PC-9 (cell line): Measurements from ENCODE around the gene GPR42. TPM values are rescaled to one million over a fixed set of nuclear protein-coding genes. Genes with fewer than 3 reads are reported as not detected.

Experiments used
- BruUV-seq: library from RNA; stranded (reverse); fragments of 400-500 nt; replicated peaks from 2 replicates; lab custom pipeline; 2021; lab: Mats Ljungman, UMichigan
- CTCF ChIA-PET: fragments of 300-600 bp; sonication (Branson Sonifier 250); formaldehyde crosslinking; loops from one replicate; lab custom pipeline; 2022; ENCODE audit warnings: antibody characterized with exemption; lab: Charles Lee
- POLR2A ChIA-PET: fragments of 300-600 bp; sonication (Branson Sonifier 250); formaldehyde crosslinking; loops from one replicate; lab custom pipeline; 2022; ENCODE audit warnings: antibody characterized with exemption; ENCODE audit not compliant: unreplicated experiment; lab: Charles Lee
- DNase-seq, 2 experiments: peaks; one replicate each; pipeline versions ENCODE4 v3.0.0 to v3.0.0-alpha.2; 2015 to 2022; ENCODE audit warnings: mixed read lengths in 1 of 2
- H2AFZ ChIP-seq: fragments of 200-600 bp; sonication (generic); 2 replicates; pipeline ENCODE4 v1.8.1; 2017; ENCODE audit warnings: antibody characterized with exemption
- H3F3A ChIP-seq: fragments of 200-600 bp; sonication (generic); 2 replicates; pipeline ENCODE4 v1.8.1; 2017; ENCODE audit warnings: antibody characterized with exemption, mild to moderate bottlenecking, low read depth; ENCODE audit not compliant: insufficient read depth
- H3K27ac ChIP-seq: fragments of 200-600 bp; sonication (generic); 2 replicates; pipeline ENCODE4 v1.6.1; 2016; ENCODE audit warnings: mixed run types
- H3K27me3 ChIP-seq: fragments of 200-600 bp; sonication (generic); 2 replicates; pipeline ENCODE4 v1.6.1; 2016; ENCODE audit warnings: low read depth, mixed run types; ENCODE audit not compliant: insufficient read depth
- H3K36me3 ChIP-seq: fragments of 200-600 bp; sonication (generic); 2 replicates; pipeline ENCODE4 v1.6.1; 2016; ENCODE audit warnings: low read depth, mixed run types
- H3K4me1 ChIP-seq: fragments of 200-600 bp; sonication (generic); replicated peaks from 2 replicates; pipeline ENCODE4 v1.6.1; 2016; ENCODE audit warnings: mixed run types; ENCODE audit not compliant: insufficient read depth
- H3K4me2 ChIP-seq: fragments of 200-600 bp; sonication (generic); 2 replicates; pipeline ENCODE4 v1.6.1; 2017; ENCODE audit warnings: mixed run types
- H3K4me3 ChIP-seq: fragments of 200-600 bp; sonication (generic); 2 replicates; pipeline ENCODE4 v1.6.1; 2016; ENCODE audit warnings: mixed run types
- H3K79me2 ChIP-seq: fragments of 200-600 bp; sonication (generic); 2 replicates; pipeline ENCODE4 v1.6.1; 2017; ENCODE audit warnings: low read depth, mixed run types
- H3K9me2 ChIP-seq: fragments of 200-600 bp; sonication (generic); 2 replicates; pipeline ENCODE4 v1.8.1; 2017; ENCODE audit warnings: mild to moderate bottlenecking; ENCODE audit not compliant: insufficient read depth
- H3K9me3 ChIP-seq: fragments of 200-600 bp; sonication (generic); 2 replicates; pipeline ENCODE4 v1.8.1; 2016; ENCODE audit warnings: low read depth; ENCODE audit not compliant: insufficient read depth
- H4K20me1 ChIP-seq: fragments of 200-600 bp; sonication (generic); 2 replicates; pipeline ENCODE4 v1.8.1; 2017; ENCODE audit not compliant: insufficient read depth
- EZH2 ChIP-seq: fragments of 200-600 bp; sonication (generic); IDR thresholded peaks from 2 replicates; pipeline ENCODE4 v1.8.0; 2017; ENCODE audit warnings: antibody characterized with exemption, low read depth
- intact Hi-C: fragments of 100-400 bp; cut with micrococcal nuclease; formaldehyde crosslinking; loops from one replicate; pipeline ENCODE4 v1.10.0; 2022; ENCODE audit not compliant: unreplicated experiment
- total RNA-seq: library from RNA; stranded (reverse); gene quantifications from 2 replicates; pipeline ENCODE4 v1.2.3, GENCODE V29; 2021
- TF ChIP-seq, protein P1 (sequence below): fragments of 200-600 bp; sonication (generic); conservative IDR thresholded peaks from 2 replicates; pipeline ENCODE4 v1.6.1; 2017; ENCODE audit warnings: mixed run types, antibody characterized with exemption, mild to moderate bottlenecking, moderate library complexity

The GPR42 gene
- total RNA-seq, 1 experiment from 2014 or later, result not detected

DNA sequence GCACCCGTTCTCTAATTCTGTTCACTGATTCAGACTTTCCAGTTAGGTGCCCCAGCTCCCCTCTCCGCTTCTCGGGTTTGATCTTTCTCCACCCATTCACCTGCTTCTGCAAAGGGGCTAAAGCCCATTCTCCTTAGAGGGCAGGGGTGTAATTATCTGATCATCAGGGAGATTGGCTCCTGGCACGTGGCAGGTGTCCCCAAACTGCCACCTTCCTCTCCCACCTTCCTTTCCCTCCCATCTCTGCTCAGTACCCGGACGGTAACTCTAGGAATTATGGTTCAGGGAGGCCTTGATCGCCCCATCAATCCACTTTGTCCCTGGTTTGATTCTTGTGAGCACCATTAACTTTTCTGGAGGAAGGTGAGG lies 23.0 kb upstream of the GPR42 start:
- 0 out of 2 replicates have a peak, but pooled peaks cover 4% of the 10 kb centered on the region for H3K36me3 ChIP-seq
- H3K4me2 ChIP-seq, result no peak overlapping the region
- H3K9me3 ChIP-seq, result no peaks in the 10 kb centered on the region
- no peaks in the 10 kb centered on the region for H4K20me1 ChIP-seq
- no TSS peak for BruUV-seq
- H3K27ac ChIP-seq, result no peak overlapping the region
- no peaks in the 10 kb centered on the region for H3K4me1 ChIP-seq
- DNase-seq, result no peak
- H2AFZ ChIP-seq, result no peak overlapping the region
- TF ChIP-seq, protein P1, sequence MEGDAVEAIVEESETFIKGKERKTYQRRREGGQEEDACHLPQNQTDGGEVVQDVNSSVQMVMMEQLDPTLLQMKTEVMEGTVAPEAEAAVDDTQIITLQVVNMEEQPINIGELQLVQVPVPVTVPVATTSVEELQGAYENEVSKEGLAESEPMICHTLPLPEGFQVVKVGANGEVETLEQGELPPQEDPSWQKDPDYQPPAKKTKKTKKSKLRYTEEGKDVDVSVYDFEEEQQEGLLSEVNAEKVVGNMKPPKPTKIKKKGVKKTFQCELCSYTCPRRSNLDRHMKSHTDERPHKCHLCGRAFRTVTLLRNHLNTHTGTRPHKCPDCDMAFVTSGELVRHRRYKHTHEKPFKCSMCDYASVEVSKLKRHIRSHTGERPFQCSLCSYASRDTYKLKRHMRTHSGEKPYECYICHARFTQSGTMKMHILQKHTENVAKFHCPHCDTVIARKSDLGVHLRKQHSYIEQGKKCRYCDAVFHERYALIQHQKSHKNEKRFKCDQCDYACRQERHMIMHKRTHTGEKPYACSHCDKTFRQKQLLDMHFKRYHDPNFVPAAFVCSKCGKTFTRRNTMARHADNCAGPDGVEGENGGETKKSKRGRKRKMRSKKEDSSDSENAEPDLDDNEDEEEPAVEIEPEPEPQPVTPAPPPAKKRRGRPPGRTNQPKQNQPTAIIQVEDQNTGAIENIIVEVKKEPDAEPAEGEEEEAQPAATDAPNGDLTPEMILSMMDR, result no peak
- no peak overlapping the region for H3K4me3 ChIP-seq
- intact Hi-C loops, result no loop called here
- peaks cover 3% of the 10 kb centered on the region; the same call in 1 of the 2 replicates for H3F3A ChIP-seq
- no peaks in the 10 kb centered on the region for H3K9me2 ChIP-seq
- H3K27me3 ChIP-seq, result no peaks in the 10 kb centered on the region
- CTCF ChIA-PET, result no interaction called here
- H3K79me2 ChIP-seq, result no peaks in the 10 kb centered on the region
- POLR2A ChIA-PET, result no interaction called here

- no peak overlapping the region for H3K27ac ChIP-seq
Measured at GRCh38 chr19:35348911-35349611, 21.8 kb upstream of the GPR42 start.

DNA sequence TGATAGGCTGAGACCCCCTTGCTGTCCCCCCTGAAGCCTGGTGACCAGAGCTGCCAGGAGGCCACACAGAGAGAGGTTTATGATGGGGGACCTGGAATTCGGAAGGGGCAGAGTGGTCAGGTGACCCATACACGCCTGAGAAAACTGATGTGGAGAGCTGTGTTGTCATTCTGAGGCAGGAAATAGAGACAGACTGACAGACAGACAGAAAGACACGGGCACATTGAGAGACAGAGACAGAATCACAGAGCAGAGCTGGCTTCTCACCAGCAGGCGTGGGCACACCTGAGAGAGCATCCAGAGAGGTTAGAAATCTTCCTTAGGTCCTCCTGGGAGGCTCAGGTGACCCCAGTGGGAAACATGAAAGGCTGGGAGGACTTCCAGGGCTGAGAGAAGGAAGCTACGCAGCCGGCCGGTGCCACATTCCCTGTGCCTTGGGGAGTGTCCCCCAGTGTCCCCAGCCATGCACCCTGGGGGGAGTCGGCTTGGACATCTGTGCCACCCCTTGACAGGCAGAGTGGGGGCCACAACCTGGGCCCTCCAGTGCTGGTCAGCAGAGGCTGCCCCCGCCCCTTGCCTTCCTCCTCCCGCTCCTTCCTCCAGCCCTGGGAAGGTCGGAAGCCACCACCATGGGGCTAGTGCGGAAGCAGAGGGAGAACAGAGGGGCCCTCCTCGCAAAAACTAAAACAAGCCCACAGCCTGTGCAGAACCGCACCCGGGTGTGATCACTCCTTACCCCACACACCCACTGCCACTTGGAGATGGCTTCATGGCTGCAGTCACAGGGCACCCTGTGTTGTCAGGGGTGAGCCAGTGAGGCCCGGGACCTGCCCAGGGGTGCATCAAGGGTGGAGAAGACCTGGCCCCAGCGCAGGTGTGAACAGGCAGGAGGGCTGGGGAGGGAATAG lies 21.0 kb upstream of the GPR42 start:
- H3K79me2 ChIP-seq, result no peaks in the 10 kb centered on the region
- no peaks in the 10 kb centered on the region for H3K9me2 ChIP-seq
- no peaks in the 10 kb centered on the region for H3K9me3 ChIP-seq
- H2AFZ ChIP-seq, result no peak overlapping the region
- no peaks in the 10 kb centered on the region for H3K36me3 ChIP-seq
- BruUV-seq, result no TSS peak
- H3F3A ChIP-seq, result peaks cover 3% of the 10 kb centered on the region; the same call in 1 of the 2 replicates
- H3K27ac ChIP-seq, result no peak overlapping the region
- CTCF ChIA-PET, result interaction anchor here (0.7 kb wide), 1 partner anchor 36 kb away, joined by 12 read pairs; no protein-coding TSS in a partner anchor
- H3K27me3 ChIP-seq, result no peaks in the 10 kb centered on the region
- H3K4me1 ChIP-seq, result no peaks in the 10 kb centered on the region
- DNase-seq, result no peak
- no peak overlapping the region for H3K4me2 ChIP-seq
- no peak overlapping the region for H3K4me3 ChIP-seq
- no peaks in the 10 kb centered on the region for H4K20me1 ChIP-seq
- POLR2A ChIA-PET, result no interaction called here
- intact Hi-C loops, result loop anchor here (10.0 kb wide), 1 partner anchor 205 kb away; the partner anchor contains the start of gene FXYD7
- TF ChIP-seq, protein P1, result no peak
- no peak for TF ChIP-seq EZH2

More at GRCh38 chr19:35348911-35349611, 21.8 kb upstream of the GPR42 start:
- no peaks in the 10 kb centered on the region for H3K36me3 ChIP-seq
- H3K4me2 ChIP-seq, result no peak overlapping the region
- no peaks in the 10 kb centered on the region for H4K20me1 ChIP-seq
- no peak overlapping the region for H2AFZ ChIP-seq
- POLR2A ChIA-PET, result no interaction called here
- intact Hi-C loops, result no loop called here
- CTCF ChIA-PET, result no interaction called here
- no TSS peak for BruUV-seq
- H3K9me2 ChIP-seq, result no peaks in the 10 kb centered on the region
- H3F3A ChIP-seq, result peaks cover 3% of the 10 kb centered on the region; the same call in 1 of the 2 replicates
- no peak for DNase-seq
- H3K27me3 ChIP-seq, result no peaks in the 10 kb centered on the region
- TF ChIP-seq, protein P1, result no peak
- no peak for TF ChIP-seq EZH2
- H3K4me3 ChIP-seq, result no peak overlapping the region
- H3K4me1 ChIP-seq, result no peaks in the 10 kb centered on the region
- H3K79me2 ChIP-seq, result no peaks in the 10 kb centered on the region
- H3K9me3 ChIP-seq, result no peaks in the 10 kb centered on the region
